Calu3 (cell line): ENCODE data around the gene C4B. TPM values are rescaled to one million over a fixed set of nuclear protein-coding genes. Genes with fewer than 3 reads are reported as not detected.
A peak's percentile ranks its signal among the peaks of the same experiment; 100 is the strongest.
"Not testable (repeated sequence)": the region's sequence is repeated elsewhere in the genome, so short reads cannot be mapped to it uniquely, and the experiment has no call there.

Experiments used
- BruUV-seq: library from RNA; stranded (reverse); fragments of 400-500 nt; replicated peaks from 2 replicates; lab custom pipeline; 2021; lab: Mats Ljungman, UMichigan
- CTCF ChIA-PET: fragments of 300-600 bp; sonication (Branson Sonifier 250); formaldehyde crosslinking; loops from one replicate; lab custom pipeline; 2022; ENCODE audit warnings: antibody characterized with exemption; lab: Charles Lee
- DNase-seq: peaks from one replicate; pipeline ENCODE4 v3.0.0; 2022
- H3K27ac Mint-ChIP-seq: one replicate; pipeline ENCODE4 v1.8.0; 2022; ENCODE audit warnings: mixed read lengths; ENCODE audit not compliant: unreplicated experiment
- H3K27me3 Mint-ChIP-seq: one replicate; pipeline ENCODE4 v1.8.0; 2022; ENCODE audit warnings: mixed read lengths; ENCODE audit not compliant: unreplicated experiment
- H3K36me3 Mint-ChIP-seq: one replicate; pipeline ENCODE4 v1.8.0; 2022; ENCODE audit warnings: mild to moderate bottlenecking, moderate library complexity, mixed read lengths; ENCODE audit not compliant: insufficient read depth, unreplicated experiment
- H3K4me1 Mint-ChIP-seq: one replicate; pipeline ENCODE4 v1.8.0; 2022; ENCODE audit warnings: mild to moderate bottlenecking, low read depth, mixed read lengths; ENCODE audit not compliant: unreplicated experiment
- H3K4me3 Mint-ChIP-seq: one replicate; pipeline ENCODE4 v1.8.0; 2022; ENCODE audit warnings: mild to moderate bottlenecking, low read depth, moderate library complexity, mixed read lengths; ENCODE audit not compliant: unreplicated experiment
- H3K9me3 Mint-ChIP-seq: one replicate; pipeline ENCODE4 v1.8.0; 2022; ENCODE audit warnings: low read depth, mixed read lengths; ENCODE audit not compliant: unreplicated experiment
- CTCF ChIP-seq: fragments of 200-600 bp; IDR thresholded peaks from one replicate; pipeline ENCODE4 v1.8.0; 2022; ENCODE audit warnings: antibody characterized with exemption; ENCODE audit not compliant: unreplicated experiment
- intact Hi-C: fragments of 100-400 bp; cut with micrococcal nuclease; formaldehyde crosslinking; loops from one replicate; pipeline ENCODE4 v1.10.0; 2022; ENCODE audit not compliant: unreplicated experiment
- total RNA-seq: library from RNA; stranded (reverse); gene quantifications from 2 replicates; pipeline ENCODE4 v1.2.3, GENCODE V29; 2022

The C4B gene
- total RNA-seq, 1 experiment from 2014 or later, result 7.8 TPM

- no TSS peak for BruUV-seq
- peak overlapping the region; percentile 98 for H3K27ac Mint-ChIP-seq
- peak overlapping the region; percentile 86 for H3K4me3 Mint-ChIP-seq
- no peaks in the 10 kb centered on the region for H3K9me3 Mint-ChIP-seq
- TF ChIP-seq CTCF, result no peak
- H3K36me3 Mint-ChIP-seq, result peaks cover 92% of the 10 kb centered on the region
- no peaks in the 10 kb centered on the region for H3K27me3 Mint-ChIP-seq
- H3K4me1 Mint-ChIP-seq, result peaks cover 27% of the 10 kb centered on the region
- intact Hi-C loops, result no loop called here
- no peak for DNase-seq
- CTCF ChIA-PET, result interaction anchor here (0.6 to 1.6 kb wide), 4 partner anchors 18 to 275 kb away, joined by 3 to 5 read pairs (median 4); no protein-coding TSS in a partner anchor
Measured at GRCh38 chr6:31970604-31971271, 43.9 kb upstream of the C4B start.

GRCh38 chr6:31971279-31971992, 43.2 kb upstream of the C4B start:
- intact Hi-C loops, result no loop called here
- H3K4me3 Mint-ChIP-seq, result peak overlapping the region; percentile 86
- BruUV-seq, result TSS peak; percentile 78
- H3K36me3 Mint-ChIP-seq, result peaks cover 86% of the 10 kb centered on the region
- no peaks in the 10 kb centered on the region for H3K9me3 Mint-ChIP-seq
- H3K27ac Mint-ChIP-seq, result peak overlapping the region; percentile 98
- DNase-seq, result no peak
- peaks cover 27% of the 10 kb centered on the region for H3K4me1 Mint-ChIP-seq
- no peaks in the 10 kb centered on the region for H3K27me3 Mint-ChIP-seq
- CTCF ChIA-PET, result interaction anchor here (1.1 to 1.8 kb wide), 6 partner anchors 19 to 231 kb away, joined by 3 to 7 read pairs (median 4); partner anchors contain the start of genes CFB and ZBTB12
- no peak for TF ChIP-seq CTCF

GRCh38 chr6:31971993-31972708, 42.4 kb upstream of the C4B start, which contains the start of gene DXO:
Gene DXO, minus strand, starts transcription at chr6:31972138. Its CDS starts 463 bp downstream, at chr6:31971675.
- H3K27ac Mint-ChIP-seq, result peak within 1 kb of the TSS; percentile 98
- intact Hi-C loops, result no loop called here
- H3K4me1 Mint-ChIP-seq, result peaks cover 27% of the 10 kb centered on the region
- no peak for TF ChIP-seq CTCF
- peak; percentile 99 for DNase-seq
- no peaks in the 10 kb centered on the region for H3K9me3 Mint-ChIP-seq
- no TSS peak for BruUV-seq
- peaks cover 79% of the 10 kb centered on the region for H3K36me3 Mint-ChIP-seq
- H3K27me3 Mint-ChIP-seq, result no peaks in the 10 kb centered on the region
- CTCF ChIA-PET, result interaction anchor here (0.6 to 1.8 kb wide), 7 partner anchors 20 to 1066 kb away, joined by 3 to 7 read pairs (median 4); partner anchors contain the start of genes CFB and ZBTB12
- H3K4me3 Mint-ChIP-seq, result peak within 1 kb of the TSS; percentile 86

- no peaks in the 10 kb centered on the region for H3K27me3 Mint-ChIP-seq
- peaks cover 27% of the 10 kb centered on the region for H3K4me1 Mint-ChIP-seq
- CTCF ChIA-PET, result interaction anchor here (0.6 to 1.8 kb wide), 3 partner anchors 70 to 1067 kb away, joined by 4 to 5 read pairs (median 4); partner anchors contain the start of gene ZBTB12
- TF ChIP-seq CTCF, result no peak
- intact Hi-C loops, result no loop called here
- TSS peak; percentile 67 for BruUV-seq
- no peak for DNase-seq
- peak overlapping the region; percentile 86 for H3K4me3 Mint-ChIP-seq
- H3K36me3 Mint-ChIP-seq, result peaks cover 72% of the 10 kb centered on the region
- H3K27ac Mint-ChIP-seq, result peak overlapping the region; percentile 98
- no peaks in the 10 kb centered on the region for H3K9me3 Mint-ChIP-seq
Measured at GRCh38 chr6:31972709-31973350, 41.8 kb upstream of the C4B start.

- peaks cover 52% of the 10 kb centered on the region for H3K36me3 Mint-ChIP-seq
- H3K4me3 Mint-ChIP-seq, H3K27me3 Mint-ChIP-seq, H3K27ac Mint-ChIP-seq, DNase-seq, BruUV-seq, H3K9me3 Mint-ChIP-seq, intact Hi-C loops: not testable (repeated sequence)
- CTCF ChIA-PET, result interaction anchor here (0.7 kb wide), 1 partner anchor 17 kb away, joined by 14 read pairs; the partner anchor contains the start of gene SKIC2
- peaks cover 16% of the 10 kb centered on the region for H3K4me1 Mint-ChIP-seq
Measured at GRCh38 chr6:31976065-31976464, 38.5 kb upstream of the C4B start.
